ENCODE measurements around the gene ITCH.
A peak's percentile ranks its signal among the peaks of the same experiment; 100 is the strongest.
"Not testable (repeated sequence)": the region's sequence is repeated elsewhere in the genome, so short reads cannot be mapped to it uniquely, and the experiment has no call there.

Gene ITCH

DNA sequence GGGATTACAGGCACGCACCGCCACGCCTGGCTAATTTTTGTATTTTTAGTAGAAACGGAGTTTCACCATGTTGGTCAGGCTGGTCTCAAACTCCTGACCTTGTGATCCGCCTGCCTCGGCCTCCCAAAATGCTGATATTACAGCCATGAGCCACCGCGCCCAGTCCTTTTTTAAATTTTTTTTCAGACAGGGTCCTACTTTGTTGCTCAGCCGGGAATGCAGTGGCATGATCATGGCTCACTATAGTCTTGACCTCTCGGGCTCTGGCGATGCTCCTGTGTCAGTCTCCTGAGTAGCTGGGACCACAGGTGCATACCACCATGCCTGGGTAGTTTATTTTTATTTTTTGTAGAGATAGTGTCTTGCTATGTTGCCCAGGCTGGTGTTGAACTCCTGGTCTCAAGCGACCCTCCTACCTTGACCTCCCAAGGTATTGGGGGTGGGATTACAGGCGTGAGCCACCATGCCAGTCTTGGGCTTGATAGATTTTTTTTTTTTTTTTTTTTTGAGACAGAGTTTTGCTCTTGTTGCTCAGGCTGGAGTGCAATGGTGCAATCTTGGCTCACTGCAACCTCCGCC is 19.9 kb downstream of the ITCH start:
- DNase-seq = not testable (repeated sequence)

DNA sequence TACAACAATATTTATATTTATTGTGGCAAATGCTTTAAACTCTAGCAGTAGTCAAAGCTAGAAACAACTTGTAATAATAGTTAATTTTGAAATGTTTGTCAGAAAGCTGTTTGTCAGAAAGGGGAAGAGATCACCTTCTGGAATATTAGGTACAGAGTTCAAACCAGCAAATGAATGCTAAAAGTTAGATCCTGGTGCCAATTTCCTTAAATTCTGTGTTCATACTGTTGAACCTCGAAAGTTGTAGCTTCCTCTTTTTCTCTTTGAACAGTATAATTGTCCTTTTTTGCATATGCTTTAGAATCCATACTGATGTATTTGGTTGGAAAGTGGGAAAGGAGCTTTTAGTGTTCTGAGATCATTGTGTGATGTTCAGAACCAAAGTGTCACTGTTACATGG is 22.4 kb downstream of the ITCH start:
- DNase-seq = no peak

DNA sequence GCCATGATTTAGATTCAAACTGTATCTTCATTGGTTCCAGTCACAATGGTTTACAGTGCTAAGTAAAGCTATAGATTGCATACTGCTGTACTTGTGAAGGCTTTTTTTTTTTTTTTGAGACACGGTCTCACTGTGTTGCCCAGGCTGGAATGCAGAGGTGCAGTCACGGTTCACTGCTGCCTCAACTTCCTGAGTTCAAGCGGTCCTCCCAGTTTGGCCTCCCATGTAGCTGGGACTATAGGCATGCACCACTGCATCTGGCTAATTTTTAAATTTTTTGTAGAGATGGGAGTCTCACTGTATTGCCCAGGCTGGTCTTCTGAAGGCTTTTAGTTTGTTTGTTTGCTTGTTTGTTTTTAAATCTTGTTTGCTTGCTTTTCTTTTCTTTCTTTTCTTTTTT is 24.9 kb downstream of the ITCH start:
- no peak for DNase-seq

DNA sequence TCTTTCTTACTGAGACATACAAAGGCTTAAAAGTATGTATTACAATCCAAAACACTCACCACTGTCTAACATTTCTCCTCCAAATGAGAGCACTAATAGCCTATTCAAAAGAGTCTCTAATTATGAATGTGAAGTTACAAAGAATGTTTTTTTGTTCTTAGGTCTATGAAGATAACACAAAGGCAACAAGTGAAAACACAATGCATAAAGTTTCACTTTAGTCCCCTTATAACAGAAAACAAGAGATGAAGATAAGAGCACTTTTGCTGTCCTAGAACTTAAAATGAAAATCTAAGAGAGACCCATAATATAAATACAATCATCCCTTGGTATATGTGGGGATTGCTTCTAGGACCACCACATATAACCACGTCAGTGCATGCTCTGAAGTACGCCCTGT is 25.6 kb downstream of the ITCH start:
- no peak for DNase-seq

DNA sequence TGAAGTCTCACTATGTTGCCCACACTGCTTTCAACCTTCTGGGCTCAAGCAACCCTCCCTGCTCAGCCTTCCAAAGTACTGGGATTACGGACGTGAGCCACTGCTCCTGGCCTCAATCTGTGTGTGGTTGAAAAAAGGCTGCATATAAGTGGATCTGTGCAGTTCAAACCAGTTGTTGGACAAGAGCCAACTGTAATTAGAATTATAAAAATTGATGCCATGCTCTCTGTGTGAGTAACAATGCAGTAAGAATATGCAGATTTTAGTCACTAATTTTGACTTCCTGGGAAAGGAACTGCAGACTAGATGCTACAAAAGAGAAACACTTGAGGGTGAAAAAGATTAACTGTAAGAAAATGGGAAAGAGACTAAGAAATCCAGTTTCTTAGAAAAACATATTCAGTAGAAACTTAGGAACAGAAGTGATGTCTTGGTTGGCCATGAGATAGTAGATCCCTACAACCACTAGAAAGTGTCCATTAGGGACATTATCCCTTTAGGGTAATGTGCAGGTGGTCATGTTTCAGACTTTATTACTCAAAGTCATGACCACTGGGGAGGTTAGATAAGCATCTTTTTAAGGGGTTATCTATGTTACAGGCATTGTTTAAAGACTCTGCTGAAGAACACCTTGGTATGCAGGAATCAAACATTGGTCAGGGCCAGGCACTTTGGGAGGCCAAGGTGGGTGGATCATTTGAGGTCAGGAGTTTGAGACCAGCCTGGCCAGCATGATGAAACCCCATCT is 26.3 kb downstream of the ITCH start:
- peak in 2 of 3 experiments; percentile 6 to 71 for DNase-seq

DNA sequence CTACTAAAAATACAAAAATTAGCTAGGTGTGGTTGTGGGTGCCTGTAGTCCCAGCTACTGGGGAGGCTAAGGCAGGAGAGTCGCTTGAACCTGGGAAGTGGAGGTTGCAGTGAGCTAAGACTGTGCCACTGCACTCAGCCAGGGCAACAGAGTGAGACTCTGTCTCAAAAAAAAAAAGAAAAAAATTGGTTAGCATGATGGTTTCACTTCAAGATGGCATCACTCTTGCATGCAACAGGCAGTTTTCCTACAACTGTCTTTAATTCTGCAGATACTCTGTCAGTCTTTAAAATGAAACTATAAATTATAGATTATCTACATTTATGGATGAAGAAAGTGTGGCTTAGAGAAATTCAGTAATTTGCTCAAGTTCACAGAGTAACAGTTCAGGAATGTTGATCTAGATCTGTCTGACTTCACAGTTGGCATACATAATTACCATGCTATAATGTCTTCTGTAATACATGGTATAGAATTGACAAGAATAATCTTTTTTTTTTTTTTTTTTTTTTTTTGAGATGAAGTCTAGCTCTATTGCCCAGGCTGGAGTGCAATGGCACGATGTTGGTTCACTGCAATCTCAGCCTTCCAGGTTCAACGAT is 27.0 kb downstream of the ITCH start:
- no peak for DNase-seq

DNA sequence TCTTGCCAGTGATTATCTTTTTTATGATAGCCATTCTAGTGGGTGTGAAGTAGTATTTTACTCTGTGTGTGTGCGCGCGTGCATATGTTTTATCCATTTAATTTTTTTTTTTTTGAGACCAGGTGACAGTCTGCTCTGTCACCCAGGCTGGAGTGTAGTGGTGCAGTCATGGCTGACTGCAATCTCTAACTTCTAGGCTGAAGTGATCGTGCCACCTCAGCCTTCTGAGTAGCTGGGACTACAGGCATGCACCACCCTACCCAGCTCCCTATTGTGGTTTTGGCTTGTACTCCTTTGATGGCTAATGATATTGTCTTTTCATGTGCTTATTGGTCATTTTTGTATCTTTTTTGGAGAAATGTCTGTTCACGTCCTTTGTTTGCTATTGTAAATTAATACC is 33.3 kb downstream of the ITCH start:
- peak in 1 of 3 experiments; percentile 62 for DNase-seq

DNA sequence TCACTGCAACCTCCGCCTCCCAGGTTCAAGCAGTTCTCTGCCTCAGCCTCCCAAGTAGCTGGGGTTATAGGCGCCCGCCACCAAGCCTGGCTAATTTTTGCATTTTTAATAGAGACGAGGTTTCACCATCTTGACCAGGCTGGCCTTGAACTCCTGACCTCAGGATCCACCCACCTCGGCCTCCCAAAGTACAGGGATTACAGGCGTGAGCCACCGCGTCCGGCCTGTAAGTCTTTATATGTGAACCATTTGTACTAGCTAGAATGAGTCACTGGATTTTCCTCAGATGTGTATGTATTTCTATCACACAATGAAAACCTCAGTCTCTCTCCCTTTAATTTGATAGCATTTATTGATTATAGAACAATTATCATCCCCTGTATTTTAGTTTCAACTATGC is 34.0 kb downstream of the ITCH start:
- no peak for DNase-seq

DNA sequence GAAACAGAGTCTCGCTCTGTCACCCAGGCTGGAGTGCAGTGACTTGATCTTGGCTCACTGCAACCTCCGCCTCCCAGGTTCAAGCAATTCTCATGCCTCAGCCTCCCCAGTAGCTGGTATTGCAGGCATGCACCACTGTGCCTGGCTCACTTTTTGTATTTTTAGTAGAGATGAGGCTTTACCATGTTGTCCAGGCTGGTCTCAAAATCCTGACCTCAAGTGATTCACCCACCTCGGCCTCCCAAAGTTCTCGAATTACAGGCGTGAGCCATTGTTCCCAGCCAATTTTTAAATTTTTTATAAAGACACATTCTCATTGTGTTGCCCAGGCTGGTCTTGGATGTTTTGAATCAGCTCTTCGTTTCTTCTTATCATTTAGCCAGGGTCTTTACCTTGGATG is 37.7 kb downstream of the ITCH start:
- not testable (repeated sequence) for DNase-seq

DNA sequence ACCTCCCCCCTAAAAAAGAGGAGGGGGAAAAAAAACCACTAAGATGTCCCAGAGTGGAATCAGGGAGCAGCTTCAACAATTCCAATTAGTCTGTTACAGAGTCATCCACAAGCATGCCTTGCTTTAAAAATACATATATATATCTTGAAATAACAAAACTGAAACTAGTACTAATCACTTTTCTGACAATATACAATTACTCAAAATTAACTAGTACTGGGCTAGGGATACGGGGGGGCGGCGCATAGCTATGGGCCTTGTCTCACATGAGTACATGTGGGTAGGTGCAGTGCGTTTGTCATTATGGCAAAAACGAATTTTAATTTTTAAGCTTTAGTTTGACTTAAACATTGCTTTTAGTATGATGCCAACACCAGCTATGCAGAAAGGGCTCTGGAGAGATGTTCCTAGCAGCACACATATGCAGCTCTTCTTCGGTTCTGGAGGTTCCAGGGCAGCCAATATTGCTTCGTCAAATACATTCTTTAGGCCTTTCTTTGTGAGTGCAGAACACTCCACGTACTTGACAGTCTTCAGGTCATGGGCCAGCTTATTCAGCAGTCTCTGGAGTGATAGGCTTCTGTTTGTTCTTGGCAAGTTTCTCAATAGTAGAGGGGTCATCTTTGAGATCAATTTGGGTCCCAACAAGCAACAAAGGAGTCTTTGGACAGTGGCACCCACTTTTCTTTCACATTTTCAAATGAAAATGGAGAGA is 38.8 kb downstream of the ITCH start:
- DNase-seq = no peak

DNA sequence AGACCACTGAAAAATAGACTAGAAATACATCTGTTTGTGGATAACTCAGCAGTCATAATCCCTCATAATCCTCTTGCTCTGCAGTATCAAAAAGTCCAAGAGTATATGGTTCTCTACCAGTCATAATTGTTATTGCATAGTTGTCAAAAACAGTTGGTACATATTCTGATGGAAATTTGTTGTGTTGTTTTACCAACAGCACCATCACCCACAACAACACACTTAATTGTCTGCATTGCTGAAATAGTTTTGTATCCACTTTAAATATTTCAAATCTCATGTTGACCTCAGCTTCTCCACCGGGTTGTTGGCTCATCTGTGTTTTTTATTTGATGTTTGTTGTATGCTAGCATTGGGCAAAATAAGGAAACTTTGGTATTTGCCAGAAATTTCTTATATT is 39.4 kb downstream of the ITCH start:
- no peak for DNase-seq

DNA sequence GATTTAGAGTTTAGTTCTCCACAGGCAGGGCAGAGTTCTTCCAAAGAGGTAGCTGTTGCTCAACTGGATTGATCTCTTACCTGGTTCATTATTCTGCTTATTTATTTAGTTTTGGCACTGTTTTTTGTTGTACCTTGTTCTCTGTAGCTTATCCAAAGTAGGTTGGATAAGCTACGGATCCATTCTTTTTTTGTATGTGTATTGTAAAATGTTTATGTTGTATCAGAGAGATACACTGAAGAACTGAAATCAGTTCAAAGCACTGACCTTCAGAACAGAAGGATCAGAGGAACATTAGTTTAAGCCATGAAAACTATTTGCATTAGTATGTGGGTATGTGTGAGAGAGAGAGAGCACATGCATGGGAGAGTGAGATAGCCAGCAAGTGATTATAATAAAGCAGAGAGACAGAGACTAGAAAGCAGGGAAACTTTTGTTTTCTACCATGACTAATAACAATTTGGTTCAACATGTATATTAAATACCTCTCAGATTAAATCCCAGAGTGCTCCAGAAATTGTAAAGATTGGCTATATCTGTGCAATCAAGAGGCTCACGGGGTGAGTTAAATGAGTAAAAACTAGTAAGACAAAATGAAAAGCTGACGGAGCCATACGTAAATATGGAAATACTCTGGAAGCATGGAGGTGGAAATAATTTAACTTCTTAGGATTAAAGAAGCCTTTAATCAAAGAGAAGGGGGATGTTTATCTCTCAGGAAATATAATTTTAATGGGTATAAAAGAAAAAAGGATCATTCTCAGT is 40.2 kb downstream of the ITCH start:
- no peak for DNase-seq

DNA sequence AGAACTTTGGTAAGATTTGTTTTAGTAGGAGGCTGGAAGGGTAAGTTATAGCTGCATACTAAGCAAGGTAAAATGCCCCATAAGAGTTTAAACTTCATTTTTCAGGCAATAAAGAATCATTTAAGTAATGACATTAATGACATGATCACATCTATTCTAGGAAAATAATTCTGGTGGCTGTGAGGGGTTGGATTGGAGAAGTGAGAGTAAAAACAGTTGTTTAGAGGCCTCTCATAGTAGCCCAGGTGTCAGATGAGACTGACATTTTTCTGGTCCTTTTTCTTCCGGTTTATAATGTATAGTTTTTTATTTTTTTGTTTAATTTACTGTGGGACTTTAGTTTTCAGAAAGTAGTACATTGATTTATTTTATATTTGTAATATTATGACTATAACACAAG is 40.8 kb downstream of the ITCH start:
- no peak for DNase-seq

DNA sequence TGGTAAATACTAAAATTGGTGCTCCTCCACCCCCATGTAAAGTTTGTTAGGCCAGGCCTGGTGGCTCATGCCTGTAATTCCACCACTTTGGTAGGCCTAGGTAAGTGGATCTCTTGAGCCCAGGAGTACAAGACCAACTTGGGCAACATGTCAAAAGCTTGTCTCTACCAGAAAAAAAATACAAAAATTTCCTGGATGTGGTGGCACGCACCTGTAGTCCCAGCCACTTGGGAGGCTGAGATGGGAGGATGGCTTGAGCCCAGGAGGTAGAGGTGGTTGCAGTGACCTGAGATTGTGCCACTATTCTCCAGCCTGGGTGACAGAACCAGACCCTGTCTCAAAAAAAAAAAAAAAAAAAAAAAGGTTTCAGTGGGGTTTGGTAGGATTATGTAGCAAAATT is 41.7 kb downstream of the ITCH start:
- DNase-seq = no peak

DNA sequence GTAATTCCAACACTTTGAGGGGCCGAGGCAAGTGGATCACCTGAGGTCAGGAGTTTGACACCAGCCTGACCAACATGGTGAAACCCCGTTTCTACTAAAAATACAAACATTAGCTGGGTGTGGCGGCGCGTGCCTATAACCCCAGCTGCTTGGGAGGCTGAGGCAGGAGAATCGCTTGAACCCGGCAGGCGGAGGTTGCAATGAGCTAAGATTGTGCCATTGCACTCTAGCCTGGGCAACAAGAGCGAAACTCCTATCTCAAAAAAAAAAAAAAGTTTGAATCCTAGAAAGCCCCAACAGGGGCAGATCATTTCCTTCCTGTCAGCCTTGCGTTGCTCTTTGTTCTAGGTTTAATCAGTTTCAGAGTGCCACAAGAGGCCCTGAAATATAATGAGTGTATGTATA is 42.2 kb downstream of the ITCH start:
- not testable (repeated sequence) for DNase-seq

DNA sequence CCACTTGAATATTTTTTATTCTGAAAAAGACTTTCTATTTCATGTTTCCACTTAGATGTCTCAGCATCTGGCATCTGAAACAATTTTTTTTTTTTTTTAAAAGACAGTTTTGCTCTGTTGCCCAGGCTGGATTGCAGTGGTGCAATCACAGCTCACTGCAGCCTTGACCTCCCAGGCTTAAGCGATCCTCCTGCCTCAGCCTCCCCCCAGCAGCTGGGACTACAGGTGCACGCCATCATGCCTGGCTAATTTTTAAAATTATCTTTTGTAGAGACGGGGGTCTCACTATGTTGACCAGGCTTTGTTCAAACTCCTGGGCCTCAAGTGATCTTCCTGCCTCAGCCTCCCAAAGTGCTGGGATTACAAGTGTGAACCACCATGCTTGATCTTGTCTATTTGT is 42.9 kb downstream of the ITCH start:
- not testable (repeated sequence) for DNase-seq

DNA sequence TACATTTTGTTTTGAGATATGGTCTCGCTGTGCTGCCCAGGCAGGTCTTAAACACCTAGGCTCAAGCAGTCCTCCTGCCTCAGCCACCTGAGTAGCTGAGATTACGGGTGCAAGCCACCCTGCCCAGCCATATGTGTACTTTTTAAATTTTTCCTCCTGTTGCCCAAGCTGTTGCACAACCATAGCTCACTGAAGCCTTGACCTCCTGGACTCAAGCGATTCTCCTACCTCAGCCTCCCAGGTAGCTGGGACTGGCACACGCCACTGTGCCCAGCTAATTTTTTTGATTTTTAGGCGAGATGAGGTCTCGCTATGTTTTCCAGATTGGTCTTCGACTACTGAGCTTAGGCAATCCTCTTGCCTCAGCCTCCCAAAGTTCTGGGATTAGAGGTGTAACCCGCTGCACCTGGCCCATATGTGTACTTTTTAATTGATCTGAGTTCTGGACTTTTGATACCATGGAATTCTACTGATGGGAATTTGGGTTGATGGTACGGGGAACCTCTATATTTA is 44.9 kb downstream of the ITCH start:
- no peak for DNase-seq

DNA sequence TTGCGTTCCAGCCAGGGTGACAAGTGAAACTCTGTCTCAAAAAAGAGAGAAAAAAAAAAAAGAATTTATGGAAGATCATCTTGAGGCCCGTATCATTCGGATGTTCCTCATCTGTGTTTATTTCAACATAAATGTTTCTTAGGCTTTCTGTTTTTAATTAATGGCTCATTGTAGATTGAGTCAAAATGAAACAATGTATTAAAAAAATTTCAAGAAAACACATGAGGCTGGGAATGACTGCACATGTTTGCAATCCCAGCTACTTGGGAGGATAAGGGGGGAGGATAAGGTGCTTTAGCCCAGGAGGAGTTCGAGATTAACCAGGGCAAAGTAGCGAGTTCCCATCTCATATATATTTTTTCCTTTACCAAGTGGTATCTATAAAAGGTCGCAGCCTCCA is 47.3 kb downstream of the ITCH start:
- no peak for DNase-seq

DNA sequence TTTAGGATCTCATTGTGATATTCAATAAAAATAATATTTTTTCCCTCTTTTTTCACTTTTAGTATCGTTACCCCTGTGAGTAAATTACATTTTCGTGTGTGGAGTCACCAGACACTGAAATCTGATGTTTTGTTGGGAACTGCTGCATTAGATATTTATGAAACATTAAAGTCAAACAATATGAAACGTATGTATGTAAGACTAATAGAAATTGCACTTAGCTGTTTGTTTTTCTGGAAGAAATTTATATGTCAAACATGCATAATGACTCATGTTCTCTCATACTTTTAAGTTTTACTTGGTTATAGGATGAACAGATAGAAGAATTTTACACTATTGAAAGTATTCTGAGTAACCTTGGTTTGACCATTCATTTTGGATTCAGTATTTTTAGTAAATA is 49.4 kb downstream of the ITCH start:
- no peak for DNase-seq

DNA sequence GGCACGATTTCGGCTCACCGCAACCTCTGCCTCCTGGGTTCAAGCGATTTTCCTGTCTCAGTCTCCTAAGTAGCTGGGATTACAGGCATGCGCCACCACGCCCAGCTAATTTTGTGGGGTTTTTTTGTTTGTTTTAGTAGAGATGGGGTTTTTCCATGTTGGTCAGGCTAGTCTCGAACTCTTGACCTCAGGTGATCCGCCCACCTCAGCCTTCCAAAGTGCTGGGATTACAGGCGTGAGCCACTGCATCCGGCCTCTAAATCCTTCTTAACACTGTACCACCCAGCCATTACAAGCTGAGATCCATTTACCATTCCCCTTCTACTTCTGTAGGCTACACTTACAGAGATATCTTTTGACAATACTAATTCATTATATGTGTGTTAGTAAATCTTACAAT is 51.5 kb downstream of the ITCH start:
- DNase-seq = not testable (repeated sequence)

DNA sequence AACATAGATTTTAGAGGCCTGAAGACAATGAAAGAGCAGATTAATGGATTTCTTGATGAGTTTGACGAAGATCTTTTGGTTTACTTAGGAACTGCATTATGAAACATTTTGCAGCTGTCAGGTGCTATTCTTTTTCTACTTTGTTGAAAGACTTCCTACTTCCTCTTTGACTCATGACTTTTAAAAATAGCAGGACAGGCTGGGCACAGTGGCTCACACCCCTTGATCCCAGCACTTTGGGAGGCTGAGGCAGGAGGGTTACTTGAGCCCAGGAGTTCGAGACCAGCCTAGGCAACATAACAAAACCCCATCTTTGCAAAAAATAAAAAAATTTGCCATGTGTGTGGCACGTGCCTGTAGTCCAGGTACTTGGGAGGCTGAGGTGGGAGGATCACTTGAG is 52.0 kb downstream of the ITCH start:
- no peak for DNase-seq

DNA sequence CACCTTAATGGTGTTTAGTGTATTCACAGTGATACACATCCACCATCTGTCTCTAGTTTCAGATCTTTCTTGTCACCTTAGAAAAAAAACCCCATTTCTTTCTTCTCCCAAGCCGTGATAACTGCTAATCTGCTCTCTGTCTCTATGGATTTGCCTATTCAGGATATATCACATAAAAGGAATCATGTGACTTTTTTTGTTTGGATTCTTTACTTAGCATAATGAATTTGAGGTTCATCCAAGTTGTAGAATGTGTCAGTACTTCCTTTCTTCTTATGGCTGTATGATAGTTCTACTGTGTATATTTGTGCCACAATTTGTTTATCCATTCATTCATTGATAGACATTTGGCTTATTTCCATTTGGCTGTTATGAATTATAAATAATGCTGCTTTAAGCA is 57.1 kb downstream of the ITCH start:
- no peak for DNase-seq

DNA sequence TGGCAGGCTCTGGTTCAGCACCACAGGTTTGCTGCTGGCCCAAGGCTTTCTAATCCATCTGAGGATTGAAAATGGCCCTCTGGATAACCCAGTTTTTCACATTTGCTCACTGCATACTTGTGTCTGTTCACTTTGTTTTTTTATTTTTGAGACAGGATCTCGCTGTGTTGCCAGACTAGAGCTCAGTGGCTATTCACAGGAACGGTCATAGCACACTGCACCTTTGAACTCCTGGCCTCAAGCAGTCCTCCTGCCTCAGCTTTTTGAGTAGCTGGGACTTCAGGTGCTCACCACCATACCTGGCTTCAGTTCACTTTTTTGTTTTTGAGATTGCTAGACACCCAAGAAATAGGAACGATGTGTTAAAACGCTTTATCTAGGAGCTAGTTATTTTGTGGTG is 57.9 kb downstream of the ITCH start:
- DNase-seq = no peak

Data from NCI-H1417 (cell line).